Progenitor cell of endocrine pancreas (in vitro differentiated cells): ENCODE measurements around the gene PDE7B. TPM values are rescaled to one million over a fixed set of nuclear protein-coding genes. Genes with fewer than 3 reads are reported as not detected.

Experiments used
- DNase-seq: peaks from one replicate; pipeline ENCODE4 v3.0.0; 2021; ENCODE audit warnings: low spot score; ENCODE audit not compliant: unreplicated experiment
- H3K27ac Mint-ChIP-seq: 2 replicates; pipeline ENCODE4 v1.8.0; 2021; ENCODE audit warnings: mild to moderate bottlenecking, moderate library complexity, mixed read lengths
- H3K27me3 Mint-ChIP-seq: 2 replicates; pipeline ENCODE4 v1.8.0; 2021; ENCODE audit warnings: mixed read lengths
- H3K36me3 Mint-ChIP-seq: 2 replicates; pipeline ENCODE4 v1.8.0; 2022; ENCODE audit warnings: mixed read lengths; ENCODE audit not compliant: insufficient read depth
- H3K4me1 Mint-ChIP-seq: 2 replicates; pipeline ENCODE4 v1.8.0; 2021; ENCODE audit warnings: low read depth, mixed read lengths
- H3K4me3 Mint-ChIP-seq: 2 replicates; pipeline ENCODE4 v1.8.0; 2021; ENCODE audit warnings: low read depth, mild to moderate bottlenecking, moderate library complexity, mixed read lengths
- H3K9me3 Mint-ChIP-seq: 2 replicates; pipeline ENCODE4 v1.8.0; 2021; ENCODE audit warnings: low read depth, mixed read lengths
- CTCF ChIP-seq: fragments of 200-600 bp; sonication (generic); IDR thresholded peaks from one replicate; pipeline ENCODE4 v1.5.0; 2021; ENCODE audit warnings: antibody characterized with exemption, mild to moderate bottlenecking; ENCODE audit not compliant: unreplicated experiment
- total RNA-seq: library from RNA; stranded (reverse); gene quantifications from 2 replicates; pipeline ENCODE4 v1.2.1, GENCODE V29; 2021

Gene PDE7B
- total RNA-seq, 1 donor from 2014 or later: 0.07 TPM

DNA sequence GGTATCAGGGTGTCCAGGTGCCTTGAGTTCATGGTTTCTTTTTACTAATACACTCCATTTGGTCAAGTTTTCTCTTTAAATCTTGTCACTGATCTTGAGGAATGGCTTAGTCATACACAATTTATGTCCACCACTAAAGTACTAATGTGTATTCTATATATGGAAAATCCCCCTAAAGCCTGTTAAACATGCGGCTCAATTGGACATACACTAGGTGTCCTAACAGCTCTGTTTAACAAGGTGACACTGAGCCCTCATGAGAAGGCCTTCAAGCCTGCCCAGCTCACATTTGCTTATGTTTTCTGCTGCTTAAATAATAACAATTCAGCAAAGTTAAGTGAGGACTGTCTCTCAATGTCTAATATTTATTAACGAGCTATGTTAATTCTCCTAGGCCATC, 31.5 kb downstream of the PDE7B start:
- no peaks in the 10 kb centered on the region for H3K36me3 Mint-ChIP-seq
- no peak for TF ChIP-seq CTCF
- H3K9me3 Mint-ChIP-seq: no peaks in the 10 kb centered on the region
- no peaks in the 10 kb centered on the region for H3K27me3 Mint-ChIP-seq
- peaks cover 2% of the 10 kb centered on the region for H3K4me1 Mint-ChIP-seq
- no peak for DNase-seq
- H3K4me3 Mint-ChIP-seq: no peak overlapping the region
- H3K27ac Mint-ChIP-seq: no peak overlapping the region

DNA sequence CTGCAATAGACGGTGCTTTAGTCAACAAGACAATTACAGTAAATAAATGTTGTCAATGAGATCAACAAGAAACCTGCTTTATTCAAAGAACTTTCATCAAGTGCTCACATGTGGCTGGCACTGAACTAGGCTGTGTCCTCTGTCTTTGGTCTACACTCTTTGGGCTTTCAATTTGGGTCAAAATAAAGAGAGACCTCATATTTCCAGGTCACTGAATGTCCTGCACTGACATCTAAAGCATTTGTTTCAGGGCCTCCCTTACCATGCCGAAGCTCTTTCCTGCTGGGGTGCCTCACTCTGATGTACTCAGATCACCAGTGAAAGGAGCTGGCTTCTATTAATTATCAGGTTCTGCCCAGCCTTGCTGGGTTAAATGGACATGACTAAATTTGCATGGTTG, 32.0 kb downstream of the PDE7B start:
- H3K9me3 Mint-ChIP-seq: no peaks in the 10 kb centered on the region
- H3K27me3 Mint-ChIP-seq: no peaks in the 10 kb centered on the region
- no peak for TF ChIP-seq CTCF
- H3K4me3 Mint-ChIP-seq: no peak overlapping the region
- no peak for DNase-seq
- peaks cover 2% of the 10 kb centered on the region for H3K4me1 Mint-ChIP-seq
- H3K36me3 Mint-ChIP-seq: no peaks in the 10 kb centered on the region
- no peak overlapping the region for H3K27ac Mint-ChIP-seq

- Mint-ChIP-seq H3K27ac (no peak overlapping the region), H3K4me1 (peaks cover 2% of the 10 kb centered on the region), H3K9me3 (no peaks in the 10 kb centered on the region), H3K36me3 (no peaks in the 10 kb centered on the region), H3K4me3 (no peak overlapping the region), H3K27me3 (no peaks in the 10 kb centered on the region)
- DNase-seq: no peak
- no peak for TF ChIP-seq CTCF
These were observed 32.6 kb downstream of the PDE7B start for GRCh38 chr6:135884136-135884535.

DNA sequence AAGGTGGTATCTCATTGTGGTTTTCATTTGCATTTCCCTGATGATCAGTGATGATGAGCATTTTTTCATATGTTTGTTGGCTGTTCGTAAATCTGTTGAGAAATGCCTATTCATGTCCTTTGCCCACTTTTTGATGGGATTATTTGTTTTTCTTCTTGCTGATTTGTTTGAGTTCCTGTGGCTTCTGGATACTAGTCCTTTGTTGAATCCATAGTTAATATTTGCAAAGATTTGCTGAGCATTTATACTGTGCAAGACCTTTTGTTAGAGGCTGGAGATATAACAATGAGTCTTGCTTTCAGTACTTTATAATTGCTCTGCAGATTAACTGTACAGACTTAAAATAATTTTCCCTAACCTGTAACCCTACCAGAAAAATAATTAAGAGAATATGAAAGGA, 35.6 kb downstream of the PDE7B start:
- no peak for DNase-seq
- H3K36me3 Mint-ChIP-seq: no peaks in the 10 kb centered on the region
- H3K27ac Mint-ChIP-seq: no peak overlapping the region
- H3K4me1 Mint-ChIP-seq: peaks cover 2% of the 10 kb centered on the region
- H3K4me3 Mint-ChIP-seq: no peak overlapping the region
- H3K9me3 Mint-ChIP-seq: no peaks in the 10 kb centered on the region
- TF ChIP-seq CTCF: no peak
- no peaks in the 10 kb centered on the region for H3K27me3 Mint-ChIP-seq

DNA sequence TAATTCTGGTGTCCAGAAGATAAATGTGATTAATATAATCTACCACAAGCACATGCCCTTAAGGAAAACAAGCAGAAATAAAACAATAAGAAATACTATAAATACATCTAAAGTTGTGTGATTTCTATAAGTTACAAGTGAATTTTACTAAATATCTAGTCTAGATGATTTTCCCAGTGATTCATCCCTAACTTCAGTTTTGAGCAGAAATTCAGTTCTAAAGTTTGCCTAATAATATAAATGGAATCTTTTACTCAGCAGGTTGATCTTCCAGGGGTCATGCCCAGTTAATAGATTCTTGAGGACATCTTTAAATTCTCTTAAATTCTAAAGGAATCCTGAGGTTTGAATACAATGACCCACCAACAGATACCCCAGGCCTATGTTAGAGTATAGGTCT, 37.3 kb downstream of the PDE7B start:
- no peaks in the 10 kb centered on the region for H3K9me3 Mint-ChIP-seq
- H3K36me3 Mint-ChIP-seq: no peaks in the 10 kb centered on the region
- peaks cover 2% of the 10 kb centered on the region for H3K4me1 Mint-ChIP-seq
- no peak overlapping the region for H3K27ac Mint-ChIP-seq
- H3K27me3 Mint-ChIP-seq: no peaks in the 10 kb centered on the region
- TF ChIP-seq CTCF: no peak
- H3K4me3 Mint-ChIP-seq: no peak overlapping the region
- DNase-seq: no peak
